GM10266 (cell line): Measurements from ENCODE around the gene RPL36AL.
"Not testable (repeated sequence)": the region's sequence is repeated elsewhere in the genome, so short reads cannot be mapped to it uniquely, and the experiment has no call there.

ENCODE experiments used
- DNase-seq: peaks from one replicate; pipeline ENCODE4 v3.0.0; 2012; ENCODE audit errors: extremely low spot score
- CTCF ChIP-seq: IDR thresholded peaks from 2 replicates; pipeline ENCODE4 v1.5.1; 2012; ENCODE audit warnings: mild to moderate bottlenecking, low read depth; ENCODE audit not compliant: control insufficient read depth, insufficient read depth; ENCODE audit errors: missing control alignments

The RPL36AL gene

GRCh38 chr14:49620182-49621113 is at the start of gene RPL36AL, which contains the start of gene MGAT2:
Gene RPL36AL, minus strand, starts transcription at chr14:49620626. Its CDS starts 1,522 bp downstream, at chr14:49619104.
Gene MGAT2, plus strand, starts transcription at chr14:49620799. Its CDS starts 470 bp downstream, at chr14:49621269.
- TF ChIP-seq CTCF = peak; percentile 24
- DNase-seq = peak; percentile 97

GRCh38 chr14:49659526-49660455 is 39.4 kb upstream of the RPL36AL start:
- no peak for DNase-seq
- TF ChIP-seq CTCF = no peak

GRCh38 chr14:49657500-49657899 is 37.1 kb upstream of the RPL36AL start:
- DNase-seq = not testable (repeated sequence)

- no peak for DNase-seq
- TF ChIP-seq CTCF = no peak
These were observed 34.1 kb upstream of the RPL36AL start for GRCh38 chr14:49654511-49654910.

GRCh38 chr14:49653508-49653907 is 33.1 kb upstream of the RPL36AL start:
- TF ChIP-seq CTCF = no peak

GRCh38 chr14:49642163-49642562 is 21.7 kb upstream of the RPL36AL start:
- no peak for DNase-seq
- TF ChIP-seq CTCF = no peak

More at GRCh38 chr14:49653508-49653907, 33.1 kb upstream of the RPL36AL start:
- no peak for DNase-seq

- DNase-seq = no peak
- no peak for TF ChIP-seq CTCF
These were observed 21.3 kb upstream of the RPL36AL start for GRCh38 chr14:49641697-49642129.
